Frontal cortex (tissue), 4 donors: Measurements from ENCODE around the gene IL17RA. TPM values are rescaled to one million over a fixed set of nuclear protein-coding genes. Genes with fewer than 3 reads are reported as not detected.

Source experiments
- DNase-seq, 2 donors: peaks; one replicate each; pipeline ENCODE4 v3.0.0; 2012; ENCODE audit warnings: low spot score in 2 of 2
- FAIRE-seq: peaks from 2 replicates; lab custom pipeline; 2012; peaks lifted over from hg19 to GRCh38; lab: Jason Lieb, UNC
- total RNA-seq: library from RNA; depleted of rRNA; stranded (reverse); fragments of >200 nt; gene quantifications from one replicate; pipeline ENCODE4 v1.2.3, GENCODE V29; 2014
- donor health status: control.
- donor health status: control.
- donor health status: control.

IL17RA gene
- total RNA-seq, 1 donor from 2014 or later, result 2.0 TPM

GRCh38 chr22:17083255-17083654, 1.5 kb upstream of the IL17RA start:
- DNase-seq (no peak), FAIRE-seq (no peak)

GRCh38 chr22:17083811-17084441, 874 bp upstream of the IL17RA start:
- FAIRE-seq (no peak), DNase-seq (no peak)

GRCh38 chr22:17085277-17086181, 729 bp downstream of the IL17RA start:
- DNase-seq, result no peak
- FAIRE-seq, result no peak

- DNase-seq, result no peak
- no peak for FAIRE-seq
Observed at GRCh38 chr22:17086296-17086695, 1.5 kb downstream of the IL17RA start.

GRCh38 chr22:17086788-17087497, 2.1 kb downstream of the IL17RA start:
- no peak for FAIRE-seq
- no peak for DNase-seq

GRCh38 chr22:17087498-17088131, 2.8 kb downstream of the IL17RA start:
- no peak for FAIRE-seq

GRCh38 chr22:17090550-17090949, 5.8 kb downstream of the IL17RA start:
- no peak for FAIRE-seq
- no peak for DNase-seq

More at GRCh38 chr22:17087498-17088131, 2.8 kb downstream of the IL17RA start:
- DNase-seq, result no peak

GRCh38 chr22:17091851-17092250, 7.1 kb downstream of the IL17RA start:
- no peak for FAIRE-seq
- no peak for DNase-seq

- FAIRE-seq (no peak), DNase-seq (no peak)
Observed at GRCh38 chr22:17093081-17093480, 8.3 kb downstream of the IL17RA start.

GRCh38 chr22:17095538-17095937, 10.7 kb downstream of the IL17RA start:
- DNase-seq (no peak), FAIRE-seq (no peak)

- DNase-seq, result no peak
- FAIRE-seq, result no peak
Observed at GRCh38 chr22:17096071-17096470, 11.3 kb downstream of the IL17RA start.

- no peak for DNase-seq
- FAIRE-seq, result no peak
Observed at GRCh38 chr22:17097062-17097461, 12.3 kb downstream of the IL17RA start.

- FAIRE-seq (no peak), DNase-seq (no peak)
Observed at GRCh38 chr22:17097701-17098100, 12.9 kb downstream of the IL17RA start.

- FAIRE-seq (no peak), DNase-seq (no peak)
Observed at GRCh38 chr22:17098379-17098819, 13.6 kb downstream of the IL17RA start.

GRCh38 chr22:17100621-17101020, 15.8 kb downstream of the IL17RA start:
- DNase-seq (no peak), FAIRE-seq (no peak)

- FAIRE-seq (no peak), DNase-seq (no peak)
Observed at GRCh38 chr22:17101475-17102296, 16.9 kb downstream of the IL17RA start.

GRCh38 chr22:17102297-17102667, 17.5 kb downstream of the IL17RA start:
- FAIRE-seq, result no peak
- no peak for DNase-seq

- DNase-seq (no peak), FAIRE-seq (no peak)
Observed at GRCh38 chr22:17103351-17103750, 18.6 kb downstream of the IL17RA start.

GRCh38 chr22:17104336-17104935, 19.6 kb downstream of the IL17RA start:
- DNase-seq (no peak), FAIRE-seq (no peak)
